Measurements from ENCODE around the gene STYXL1.

DNA sequence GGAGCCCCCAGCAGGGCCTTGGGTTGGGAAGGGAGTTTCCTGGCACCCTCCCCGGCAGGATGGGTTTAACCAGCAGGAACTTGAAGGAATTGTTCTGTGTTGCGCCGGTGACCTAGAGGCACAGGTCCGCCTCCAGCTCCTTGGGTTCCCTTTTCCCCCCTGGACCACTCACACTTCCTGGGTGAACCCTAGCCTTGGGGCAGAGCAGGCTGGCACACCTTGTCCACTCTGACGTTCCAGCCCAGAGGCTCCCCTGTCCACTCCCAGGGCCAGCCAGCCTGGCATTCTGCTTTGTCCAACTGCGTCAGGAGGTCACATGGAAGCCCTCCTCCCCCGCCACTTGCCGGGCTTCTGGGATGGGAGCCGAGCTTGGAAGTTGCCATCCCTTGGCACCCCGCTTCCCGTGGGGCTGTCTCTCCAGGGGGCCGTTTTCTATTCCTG lies 79.2 kb downstream of the STYXL1 start:
- TF ChIP-seq, protein P1, sequence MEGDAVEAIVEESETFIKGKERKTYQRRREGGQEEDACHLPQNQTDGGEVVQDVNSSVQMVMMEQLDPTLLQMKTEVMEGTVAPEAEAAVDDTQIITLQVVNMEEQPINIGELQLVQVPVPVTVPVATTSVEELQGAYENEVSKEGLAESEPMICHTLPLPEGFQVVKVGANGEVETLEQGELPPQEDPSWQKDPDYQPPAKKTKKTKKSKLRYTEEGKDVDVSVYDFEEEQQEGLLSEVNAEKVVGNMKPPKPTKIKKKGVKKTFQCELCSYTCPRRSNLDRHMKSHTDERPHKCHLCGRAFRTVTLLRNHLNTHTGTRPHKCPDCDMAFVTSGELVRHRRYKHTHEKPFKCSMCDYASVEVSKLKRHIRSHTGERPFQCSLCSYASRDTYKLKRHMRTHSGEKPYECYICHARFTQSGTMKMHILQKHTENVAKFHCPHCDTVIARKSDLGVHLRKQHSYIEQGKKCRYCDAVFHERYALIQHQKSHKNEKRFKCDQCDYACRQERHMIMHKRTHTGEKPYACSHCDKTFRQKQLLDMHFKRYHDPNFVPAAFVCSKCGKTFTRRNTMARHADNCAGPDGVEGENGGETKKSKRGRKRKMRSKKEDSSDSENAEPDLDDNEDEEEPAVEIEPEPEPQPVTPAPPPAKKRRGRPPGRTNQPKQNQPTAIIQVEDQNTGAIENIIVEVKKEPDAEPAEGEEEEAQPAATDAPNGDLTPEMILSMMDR (IDR thresholded peaks at IDR 0.05) = no peak
- TF ChIP-seq POLR2A (IDR thresholded peaks at IDR 0.05) (no peak), POLR2AphosphoS5 (IDR thresholded peaks at IDR 0.05) (no peak), EP300 (IDR thresholded peaks at IDR 0.05) (no peak)
